DND-41 (cell line): Measurements from ENCODE around the gene PPP1R14C.

Experiments
- ATAC-seq: fragments of 200-7000 bp; cut with Tn5 transposase; 3 replicates; pipeline ENCODE4 v1.9.1; 2021; ENCODE audit warnings: low read depth; ENCODE audit not compliant: insufficient read depth
- DNase-seq: peaks from one replicate; pipeline ENCODE4 v3.0.0-alpha.2; 2020
- H2AFZ ChIP-seq: 2 replicates; pipeline ENCODE4 v1.6.0; 2012; ENCODE audit warnings: low read depth, low read length
- H3K27ac ChIP-seq: 2 replicates; pipeline ENCODE4 v1.5.1; 2012; ENCODE audit warnings: low read length, inconsistent platforms
- H3K27me3 ChIP-seq: fragments of 200-600 bp; sonication (generic); 2 replicates; pipeline ENCODE4 v1.6.0; 2012; ENCODE audit warnings: low read length, mild to moderate bottlenecking, inconsistent platforms; ENCODE audit not compliant: insufficient read depth, poor library complexity
- H3K36me3 ChIP-seq: 2 replicates; pipeline ENCODE4 v1.5.1; 2012; ENCODE audit warnings: low read length, inconsistent platforms; ENCODE audit not compliant: insufficient read depth
- H3K4me1 ChIP-seq: 2 replicates; pipeline ENCODE4 v1.5.1; 2012; ENCODE audit warnings: mild to moderate bottlenecking, low read length; ENCODE audit not compliant: insufficient read depth
- H3K4me2 ChIP-seq: 2 replicates; pipeline ENCODE4 v1.6.0; 2012; ENCODE audit warnings: mild to moderate bottlenecking, moderate library complexity, low read length, inconsistent platforms; ENCODE audit not compliant: insufficient read depth
- H3K4me3 ChIP-seq, 2 experiments: fragments of 200-600 bp in 1 of 2; shearing (Covaris generic) in 1 of 2; 2 replicates each; pipeline ENCODE4 v1.5.1; 2012 to 2016; ENCODE audit warnings: inconsistent platforms in 2 of 2, low read length in 2 of 2, mild to moderate bottlenecking in 2 of 2, low read depth in 1 of 2, moderate library complexity in 1 of 2
- H3K79me2 ChIP-seq: 2 replicates; pipeline ENCODE4 v1.6.0; 2012; ENCODE audit warnings: low read length, inconsistent platforms; ENCODE audit not compliant: insufficient read depth
- H3K9ac ChIP-seq: 2 replicates; pipeline ENCODE4 v1.6.0; 2012; ENCODE audit warnings: low read depth, mild to moderate bottlenecking, inconsistent platforms, low read length, moderate library complexity
- H3K9me3 ChIP-seq: 2 replicates; pipeline ENCODE4 v1.5.1; 2012; ENCODE audit warnings: low read length, moderate library complexity, mild to moderate bottlenecking, inconsistent platforms; ENCODE audit not compliant: insufficient read depth, severe bottlenecking
- H4K20me1 ChIP-seq: 2 replicates; pipeline ENCODE4 v1.6.0; 2012; ENCODE audit warnings: low read length; ENCODE audit not compliant: insufficient read depth
- EZH2 ChIP-seq: IDR thresholded peaks from 3 replicates; pipeline ENCODE4 v1.6.1; 2012; ENCODE audit warnings: borderline replicate concordance, low read depth, mild to moderate bottlenecking, moderate library complexity, low read length, inconsistent platforms; ENCODE audit not compliant: severe bottlenecking
- TF ChIP-seq, protein P1 (sequence below): IDR thresholded peaks from 2 replicates; pipeline ENCODE4 v1.5.1; 2012; ENCODE audit warnings: borderline replicate concordance, low read length, moderate library complexity, mild to moderate bottlenecking; ENCODE audit not compliant: poor library complexity, severe bottlenecking; ENCODE audit errors: extremely low read depth

Gene PPP1R14C

DNA sequence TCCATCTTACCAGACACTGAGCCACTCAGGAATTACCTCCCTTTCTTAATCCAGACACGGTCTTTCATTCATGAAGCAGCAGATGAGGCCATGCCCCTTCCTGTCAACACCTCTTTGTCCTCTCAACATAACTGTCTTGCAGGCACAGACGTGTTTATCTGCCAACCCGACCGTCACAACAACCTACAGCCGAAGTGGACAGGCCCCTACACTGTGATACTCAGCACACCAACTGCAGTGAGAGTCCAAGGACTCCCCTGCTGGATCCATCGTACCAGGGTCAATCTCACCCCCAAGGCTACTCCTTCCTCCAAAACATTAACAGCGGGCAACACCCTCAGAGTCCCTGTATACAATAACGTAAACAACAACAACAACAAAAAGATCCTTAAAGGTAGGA lies 43.3 kb upstream of the PPP1R14C start:
- H3K4me3 ChIP-seq, result no peak overlapping the region

DNA sequence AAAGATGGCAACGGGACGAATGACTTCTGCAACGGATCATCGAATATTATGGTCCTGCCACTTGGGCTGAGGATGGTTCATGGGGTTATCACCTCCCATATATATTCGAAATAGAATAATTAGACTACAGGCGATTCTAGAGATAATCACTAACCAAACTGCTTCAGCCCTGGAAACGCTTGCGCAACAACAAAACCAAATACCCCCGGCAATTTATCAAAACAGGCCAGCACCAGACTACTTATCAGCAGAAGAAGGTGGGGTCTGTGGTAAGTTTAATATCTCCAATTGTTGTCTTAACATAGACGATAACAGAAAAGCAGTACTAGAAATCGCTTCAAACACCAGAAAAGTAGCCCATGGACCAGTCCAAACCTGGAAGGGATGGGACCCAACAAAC lies 42.9 kb upstream of the PPP1R14C start:
- no peaks in the 10 kb centered on the region for H3K4me1 ChIP-seq
- no peak for DNase-seq
- no peak overlapping the region for H2AFZ ChIP-seq
- no peak overlapping the region for H3K27ac ChIP-seq
- no peak overlapping the region for H3K9ac ChIP-seq
- no peak for ATAC-seq
- H3K79me2 ChIP-seq, result no peaks in the 10 kb centered on the region
- no peak overlapping the region for H3K4me3 ChIP-seq
- TF ChIP-seq, protein P1, sequence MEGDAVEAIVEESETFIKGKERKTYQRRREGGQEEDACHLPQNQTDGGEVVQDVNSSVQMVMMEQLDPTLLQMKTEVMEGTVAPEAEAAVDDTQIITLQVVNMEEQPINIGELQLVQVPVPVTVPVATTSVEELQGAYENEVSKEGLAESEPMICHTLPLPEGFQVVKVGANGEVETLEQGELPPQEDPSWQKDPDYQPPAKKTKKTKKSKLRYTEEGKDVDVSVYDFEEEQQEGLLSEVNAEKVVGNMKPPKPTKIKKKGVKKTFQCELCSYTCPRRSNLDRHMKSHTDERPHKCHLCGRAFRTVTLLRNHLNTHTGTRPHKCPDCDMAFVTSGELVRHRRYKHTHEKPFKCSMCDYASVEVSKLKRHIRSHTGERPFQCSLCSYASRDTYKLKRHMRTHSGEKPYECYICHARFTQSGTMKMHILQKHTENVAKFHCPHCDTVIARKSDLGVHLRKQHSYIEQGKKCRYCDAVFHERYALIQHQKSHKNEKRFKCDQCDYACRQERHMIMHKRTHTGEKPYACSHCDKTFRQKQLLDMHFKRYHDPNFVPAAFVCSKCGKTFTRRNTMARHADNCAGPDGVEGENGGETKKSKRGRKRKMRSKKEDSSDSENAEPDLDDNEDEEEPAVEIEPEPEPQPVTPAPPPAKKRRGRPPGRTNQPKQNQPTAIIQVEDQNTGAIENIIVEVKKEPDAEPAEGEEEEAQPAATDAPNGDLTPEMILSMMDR, result no peak
- TF ChIP-seq EZH2, result no peak
- no peaks in the 10 kb centered on the region for H4K20me1 ChIP-seq
- peaks cover 18% of the 10 kb centered on the region for H3K27me3 ChIP-seq
- H3K36me3 ChIP-seq, result no peaks in the 10 kb centered on the region
- no peaks in the 10 kb centered on the region for H3K9me3 ChIP-seq
- no peak overlapping the region for H3K4me2 ChIP-seq

More for the DNA sequence above, 43.3 kb upstream of the PPP1R14C start:
- Histone ChIP-seq H3K79me2 (no peaks in the 10 kb centered on the region), H3K9ac (no peak overlapping the region), H3K27me3 (peaks cover 22% of the 10 kb centered on the region), H3K27ac (no peak overlapping the region), H3K9me3 (no peaks in the 10 kb centered on the region), H3K4me2 (no peak overlapping the region), H3K36me3 (no peaks in the 10 kb centered on the region), H2AFZ (no peak overlapping the region), H3K4me1 (no peaks in the 10 kb centered on the region), H4K20me1 (no peaks in the 10 kb centered on the region)
- TF ChIP-seq EZH2, result no peak
- TF ChIP-seq, protein P1, result no peak
- ATAC-seq (no peak), DNase-seq (no peak)

DNA sequence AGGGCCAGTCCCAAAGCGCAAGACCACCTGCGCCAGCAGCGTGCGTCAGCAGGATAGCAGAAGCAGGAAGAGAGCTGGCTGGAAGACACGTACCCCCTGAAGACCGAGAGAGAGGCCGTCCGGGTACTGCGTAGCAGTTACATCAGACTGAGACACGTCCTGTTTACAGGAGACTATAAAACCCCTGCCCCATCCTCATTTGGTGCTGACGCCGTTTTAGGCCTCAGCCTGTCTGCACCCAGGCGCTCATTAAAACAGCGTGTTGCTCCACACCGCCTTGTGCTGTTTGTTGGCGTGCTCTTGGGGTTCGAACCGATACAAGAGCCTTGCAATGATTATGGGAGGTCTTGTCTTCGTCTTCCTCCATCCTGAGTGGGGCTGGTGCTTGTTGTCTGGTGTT lies 42.1 kb upstream of the PPP1R14C start:
- no peaks in the 10 kb centered on the region for H3K9me3 ChIP-seq
- H3K9ac ChIP-seq, result no peak overlapping the region
- TF ChIP-seq, protein P1, result no peak
- no peak for TF ChIP-seq EZH2
- no peak overlapping the region for H3K4me2 ChIP-seq
- H4K20me1 ChIP-seq, result no peaks in the 10 kb centered on the region
- H3K27me3 ChIP-seq, result peaks cover 17% of the 10 kb centered on the region
- H3K36me3 ChIP-seq, result no peaks in the 10 kb centered on the region
- H2AFZ ChIP-seq, result no peak overlapping the region
- DNase-seq, result no peak
- ATAC-seq, result no peak
- H3K4me1 ChIP-seq, result no peaks in the 10 kb centered on the region
- no peak overlapping the region for H3K27ac ChIP-seq
- no peak overlapping the region for H3K4me3 ChIP-seq
- no peaks in the 10 kb centered on the region for H3K79me2 ChIP-seq

DNA sequence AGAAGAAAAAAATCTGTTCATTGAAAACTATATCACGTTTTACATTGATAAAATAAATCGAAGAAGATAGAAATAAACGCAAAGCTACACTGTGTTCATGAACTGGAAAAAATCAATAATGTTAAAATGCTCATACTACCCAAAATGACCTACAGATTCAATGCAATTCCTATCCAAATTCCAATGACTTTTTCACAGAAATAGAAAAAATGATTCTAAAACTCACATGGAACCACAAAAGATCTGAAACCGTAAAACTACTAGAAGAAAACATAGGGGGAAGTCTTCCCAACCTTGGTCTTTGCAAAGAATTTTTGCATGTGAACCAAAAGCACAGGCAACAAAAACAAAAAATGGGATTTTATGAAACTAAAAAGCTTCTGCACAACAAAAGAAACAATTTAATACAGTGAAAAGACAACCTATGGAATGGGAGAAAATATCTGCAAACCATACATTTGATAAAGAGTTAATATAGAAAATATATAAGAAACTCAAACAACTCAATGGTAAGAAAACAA lies 40.0 kb upstream of the PPP1R14C start:
- Histone ChIP-seq H3K36me3 (no peaks in the 10 kb centered on the region), H3K4me2 (no peak overlapping the region), H3K9ac (no peak overlapping the region), H3K9me3 (no peaks in the 10 kb centered on the region), H3K79me2 (no peaks in the 10 kb centered on the region), H3K4me1 (no peaks in the 10 kb centered on the region), H2AFZ (no peak overlapping the region), H3K4me3 (no peak overlapping the region), H3K27me3 (peaks cover 13% of the 10 kb centered on the region), H3K27ac (no peak overlapping the region), H4K20me1 (no peaks in the 10 kb centered on the region)
- ATAC-seq, result no peak
- TF ChIP-seq EZH2, result no peak
- TF ChIP-seq, protein P1, result no peak
- no peak for DNase-seq
